ENCODE data around the gene ICAM2.
"Not testable (repeated sequence)": the region's sequence is repeated elsewhere in the genome, so short reads cannot be mapped to it uniquely, and the experiment has no call there.

ICAM2 gene

GRCh38 chr17:63996430-63997182, 23.8 kb downstream of the ICAM2 start:
- no peak for DNase-seq

- DNase-seq: no peak
Observed at GRCh38 chr17:63995626-63996025, 24.8 kb downstream of the ICAM2 start.

- DNase-seq: no peak
Observed at GRCh38 chr17:63993368-63993985, 27.0 kb downstream of the ICAM2 start.

- DNase-seq: no peak
Observed at GRCh38 chr17:63991611-63992010, 28.8 kb downstream of the ICAM2 start.

- DNase-seq: no peak
Observed at GRCh38 chr17:63989622-63990345, 30.6 kb downstream of the ICAM2 start.

- DNase-seq: no peak
Observed at GRCh38 chr17:63988741-63989621, 31.5 kb downstream of the ICAM2 start.

GRCh38 chr17:63988127-63988478, 32.3 kb downstream of the ICAM2 start:
- no peak for DNase-seq

GRCh38 chr17:63987221-63988126, 33.0 kb downstream of the ICAM2 start:
- DNase-seq: no peak

- DNase-seq: no peak
Observed at GRCh38 chr17:63986821-63987220, 33.6 kb downstream of the ICAM2 start.

- no peak for DNase-seq
Observed at GRCh38 chr17:63985387-63986140, 34.9 kb downstream of the ICAM2 start.

GRCh38 chr17:63984651-63985386, 35.6 kb downstream of the ICAM2 start:
- no peak for DNase-seq

- no peak for DNase-seq
Observed at GRCh38 chr17:63984236-63984635, 36.2 kb downstream of the ICAM2 start.

- no peak for DNase-seq
Observed at GRCh38 chr17:63983320-63983719, 37.1 kb downstream of the ICAM2 start.

- not testable (repeated sequence) for DNase-seq
Observed at GRCh38 chr17:63982641-63983040, 37.8 kb downstream of the ICAM2 start.

- no peak for DNase-seq
Observed at GRCh38 chr17:63978272-63979200, 41.9 kb downstream of the ICAM2 start.

- DNase-seq: no peak
Observed at GRCh38 chr17:63976702-63977101, 43.7 kb downstream of the ICAM2 start.

- DNase-seq: no peak
Observed at GRCh38 chr17:63975541-63976092, 44.8 kb downstream of the ICAM2 start.

- no peak for DNase-seq
Observed at GRCh38 chr17:63974594-63975192, 45.7 kb downstream of the ICAM2 start.
